ENCODE data around the gene MYBPC2. TPM values are rescaled to one million over a fixed set of nuclear protein-coding genes. Genes with fewer than 3 reads are reported as not detected.

The MYBPC2 gene
- total RNA-seq, 1 donor from 2014 or later, result 0.61 TPM

- H3K4me1 Mint-ChIP-seq (ENCODE audit: low read depth, unreplicated experiment), result peaks cover 8% of the 10 kb centered on the region
- peaks cover 6% of the 10 kb centered on the region for H3K9me3 Mint-ChIP-seq (ENCODE audit: unreplicated experiment)
- DNase-seq, result no peak
- H3K4me3 Mint-ChIP-seq (ENCODE audit: unreplicated experiment), result peak overlapping the region; percentile 79
- H3K27me3 Mint-ChIP-seq (ENCODE audit: unreplicated experiment), result peaks cover 5% of the 10 kb centered on the region
- TF ChIP-seq CTCF (IDR thresholded peaks at IDR 0.05; ENCODE audit: partially characterized antibody, unreplicated experiment), result no peak
- no peaks in the 10 kb centered on the region for H3K36me3 Mint-ChIP-seq (ENCODE audit: unreplicated experiment)
- H3K27ac Mint-ChIP-seq (ENCODE audit: unreplicated experiment), result no peak overlapping the region
These were observed 13.6 kb upstream of the MYBPC2 start for GRCh38 chr19:50419022-50419579.

- Mint-ChIP-seq H3K36me3 (ENCODE audit: unreplicated experiment) (no peaks in the 10 kb centered on the region), H3K27me3 (ENCODE audit: unreplicated experiment) (peaks cover 5% of the 10 kb centered on the region), H3K27ac (ENCODE audit: unreplicated experiment) (no peak overlapping the region), H3K4me1 (ENCODE audit: low read depth, unreplicated experiment) (peaks cover 6% of the 10 kb centered on the region), H3K9me3 (ENCODE audit: unreplicated experiment) (peaks cover 7% of the 10 kb centered on the region), H3K4me3 (ENCODE audit: unreplicated experiment) (peak overlapping the region; percentile 79)
- no peak for TF ChIP-seq CTCF (IDR thresholded peaks at IDR 0.05; ENCODE audit: partially characterized antibody, unreplicated experiment)
- DNase-seq, result no peak
These were observed 13.1 kb upstream of the MYBPC2 start for GRCh38 chr19:50419580-50420035.

- no peak for TF ChIP-seq CTCF (IDR thresholded peaks at IDR 0.05; ENCODE audit: partially characterized antibody, unreplicated experiment)
- Mint-ChIP-seq H3K4me3 (ENCODE audit: unreplicated experiment) (peak overlapping the region; percentile 2), H3K36me3 (ENCODE audit: unreplicated experiment) (no peaks in the 10 kb centered on the region), H3K27me3 (ENCODE audit: unreplicated experiment) (peaks cover 5% of the 10 kb centered on the region), H3K9me3 (ENCODE audit: unreplicated experiment) (peaks cover 7% of the 10 kb centered on the region), H3K4me1 (ENCODE audit: low read depth, unreplicated experiment) (peaks cover 6% of the 10 kb centered on the region), H3K27ac (ENCODE audit: unreplicated experiment) (no peak overlapping the region)
- no peak for DNase-seq
These were observed 12.6 kb upstream of the MYBPC2 start for GRCh38 chr19:50420127-50420526.

- no peak for DNase-seq
- peaks cover 5% of the 10 kb centered on the region for H3K27me3 Mint-ChIP-seq (ENCODE audit: unreplicated experiment)
- peaks cover 7% of the 10 kb centered on the region for H3K9me3 Mint-ChIP-seq (ENCODE audit: unreplicated experiment)
- H3K36me3 Mint-ChIP-seq (ENCODE audit: unreplicated experiment), result no peaks in the 10 kb centered on the region
- H3K4me3 Mint-ChIP-seq (ENCODE audit: unreplicated experiment), result no peak overlapping the region
- peaks cover 6% of the 10 kb centered on the region for H3K4me1 Mint-ChIP-seq (ENCODE audit: low read depth, unreplicated experiment)
- H3K27ac Mint-ChIP-seq (ENCODE audit: unreplicated experiment), result no peak overlapping the region
- no peak for TF ChIP-seq CTCF (IDR thresholded peaks at IDR 0.05; ENCODE audit: partially characterized antibody, unreplicated experiment)
These were observed 11.9 kb upstream of the MYBPC2 start for GRCh38 chr19:50420808-50421207.

GRCh38 chr19:50422397-50423278 is 10.1 kb upstream of the MYBPC2 start:
- Mint-ChIP-seq H3K4me3 (ENCODE audit: unreplicated experiment) (peak overlapping the region; percentile 49), H3K27me3 (ENCODE audit: unreplicated experiment) (peaks cover 3% of the 10 kb centered on the region)

More at GRCh38 chr19:50422397-50423278, 10.1 kb upstream of the MYBPC2 start:
- Mint-ChIP-seq H3K36me3 (ENCODE audit: unreplicated experiment) (no peaks in the 10 kb centered on the region), H3K27ac (ENCODE audit: unreplicated experiment) (peak overlapping the region; percentile 48), H3K4me1 (ENCODE audit: low read depth, unreplicated experiment) (peaks cover 6% of the 10 kb centered on the region), H3K9me3 (ENCODE audit: unreplicated experiment) (peaks cover 7% of the 10 kb centered on the region)
- no peak for TF ChIP-seq CTCF (IDR thresholded peaks at IDR 0.05; ENCODE audit: partially characterized antibody, unreplicated experiment)
- DNase-seq, result no peak
